ENCODE results near the gene MRPL40.

DNA sequence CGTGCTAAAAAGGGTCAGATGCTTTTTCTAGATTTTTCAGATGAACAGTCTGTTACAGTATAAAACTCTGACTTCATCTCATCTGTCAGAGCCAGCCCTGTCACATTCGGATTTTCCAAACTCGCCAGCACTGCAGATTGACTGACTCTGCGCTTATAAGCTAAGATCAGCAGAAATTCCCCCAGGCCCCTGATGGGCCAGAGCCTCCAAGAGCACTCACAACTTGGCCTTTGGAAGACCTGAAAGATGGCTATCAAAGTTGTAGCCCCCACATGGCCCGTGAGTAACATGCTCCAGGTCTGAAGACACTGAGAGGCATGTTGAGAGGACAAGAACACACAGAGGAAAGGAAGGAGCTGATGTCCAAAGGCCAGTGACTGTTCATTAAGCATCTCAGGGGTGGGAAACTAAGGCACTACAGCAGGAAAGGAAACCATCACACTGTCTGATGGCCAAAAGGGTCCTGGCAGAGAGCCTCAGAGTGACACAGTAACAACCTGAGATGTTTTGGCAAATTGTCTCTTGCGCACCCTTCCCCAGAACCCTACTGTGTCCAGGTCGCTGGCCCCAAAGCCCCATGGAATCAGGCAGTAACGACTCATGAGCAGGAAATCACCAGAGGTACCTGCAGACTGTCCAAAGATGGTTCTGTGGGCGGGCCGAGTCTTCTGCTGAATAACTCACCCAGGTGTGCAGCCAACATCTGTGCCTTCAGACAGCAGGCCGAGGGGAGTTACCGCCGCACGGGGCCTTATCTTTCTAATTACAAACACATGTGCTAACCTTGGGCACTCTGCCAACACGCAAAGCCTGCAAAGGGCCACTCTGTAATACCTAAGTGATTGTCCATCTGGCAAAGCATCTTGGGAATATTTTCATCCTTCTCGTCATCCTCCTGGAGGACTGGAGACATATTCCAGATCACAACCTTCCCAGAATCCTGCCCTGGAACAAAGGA is 24.4 kb upstream of the MRPL40 start:
- TF ChIP-seq CTCF (IDR thresholded peaks at IDR 0.05) (no peak), EP300 (IDR thresholded peaks at IDR 0.05) (no peak), POLR2A (IDR thresholded peaks at IDR 0.05; ENCODE audit: low read depth) (no peak)
